RWPE1 (cell line): ENCODE measurements around the gene RAB6B.
"Not testable (repeated sequence)": the region's sequence is repeated elsewhere in the genome, so short reads cannot be mapped to it uniquely, and the experiment has no call there.

Source experiments
- CTCF ChIA-PET: fragments of 350-600 bp; sonication (Branson Sonifier 250); formaldehyde crosslinking; extraction: SDS; loops from one replicate; lab custom pipeline; 2021; lab: Yijun Ruan, JAX
- POLR2A ChIA-PET: fragments of 400-600 bp; formaldehyde crosslinking; extraction: SDS; loops from one replicate; lab custom pipeline; 2020; ENCODE audit warnings: antibody characterized with exemption; ENCODE audit not compliant: low non-redundant PET; lab: Yijun Ruan, JAX
- DNase-seq: peaks from one replicate; pipeline ENCODE4 v3.0.0; 2012; ENCODE audit warnings: low spot score
- H3K27ac ChIP-seq: fragments of 450-650 bp; 2 replicates; pipeline ENCODE4 v1.5.1; 2017
- TF ChIP-seq, protein P1 (sequence below): fragments of 450-650 bp; conservative IDR thresholded peaks from 2 replicates; pipeline ENCODE4 v1.5.1; 2017; ENCODE audit warnings: low read depth, mild to moderate bottlenecking

The RAB6B gene

DNA sequence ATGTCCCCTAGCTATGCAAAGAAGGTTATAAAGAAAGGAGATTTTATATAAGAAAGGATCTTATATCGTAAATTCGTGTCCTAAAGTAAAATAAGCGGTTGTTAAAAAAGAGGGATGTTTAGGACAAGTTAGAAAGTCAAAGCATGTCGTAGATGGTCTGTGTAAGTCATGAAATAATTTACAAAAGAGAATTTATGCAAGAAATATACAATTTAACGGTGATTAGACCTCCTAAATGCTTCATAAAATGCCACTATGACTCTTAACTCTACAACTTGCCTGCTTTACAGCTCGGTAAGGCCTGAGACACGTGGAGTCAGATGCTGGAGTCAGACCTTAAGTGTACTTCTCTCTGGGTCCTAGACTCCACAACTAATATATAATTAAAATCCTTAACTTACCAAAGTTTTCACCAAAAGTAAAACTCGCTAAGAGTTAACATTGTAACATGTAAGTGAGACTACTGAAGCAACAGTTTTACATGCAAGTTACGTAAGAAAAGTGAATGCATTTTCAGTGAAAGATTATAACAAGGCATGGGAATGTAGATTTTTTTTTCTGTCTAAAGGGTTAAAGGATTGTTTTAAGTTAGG is 103.4 kb downstream of the RAB6B start:
- no peak for DNase-seq
- ChIA-PET CTCF (no interaction called here), POLR2A (no interaction called here)
- TF ChIP-seq, protein P1, sequence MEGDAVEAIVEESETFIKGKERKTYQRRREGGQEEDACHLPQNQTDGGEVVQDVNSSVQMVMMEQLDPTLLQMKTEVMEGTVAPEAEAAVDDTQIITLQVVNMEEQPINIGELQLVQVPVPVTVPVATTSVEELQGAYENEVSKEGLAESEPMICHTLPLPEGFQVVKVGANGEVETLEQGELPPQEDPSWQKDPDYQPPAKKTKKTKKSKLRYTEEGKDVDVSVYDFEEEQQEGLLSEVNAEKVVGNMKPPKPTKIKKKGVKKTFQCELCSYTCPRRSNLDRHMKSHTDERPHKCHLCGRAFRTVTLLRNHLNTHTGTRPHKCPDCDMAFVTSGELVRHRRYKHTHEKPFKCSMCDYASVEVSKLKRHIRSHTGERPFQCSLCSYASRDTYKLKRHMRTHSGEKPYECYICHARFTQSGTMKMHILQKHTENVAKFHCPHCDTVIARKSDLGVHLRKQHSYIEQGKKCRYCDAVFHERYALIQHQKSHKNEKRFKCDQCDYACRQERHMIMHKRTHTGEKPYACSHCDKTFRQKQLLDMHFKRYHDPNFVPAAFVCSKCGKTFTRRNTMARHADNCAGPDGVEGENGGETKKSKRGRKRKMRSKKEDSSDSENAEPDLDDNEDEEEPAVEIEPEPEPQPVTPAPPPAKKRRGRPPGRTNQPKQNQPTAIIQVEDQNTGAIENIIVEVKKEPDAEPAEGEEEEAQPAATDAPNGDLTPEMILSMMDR, result no peak
- H3K27ac ChIP-seq, result no peak overlapping the region

DNA sequence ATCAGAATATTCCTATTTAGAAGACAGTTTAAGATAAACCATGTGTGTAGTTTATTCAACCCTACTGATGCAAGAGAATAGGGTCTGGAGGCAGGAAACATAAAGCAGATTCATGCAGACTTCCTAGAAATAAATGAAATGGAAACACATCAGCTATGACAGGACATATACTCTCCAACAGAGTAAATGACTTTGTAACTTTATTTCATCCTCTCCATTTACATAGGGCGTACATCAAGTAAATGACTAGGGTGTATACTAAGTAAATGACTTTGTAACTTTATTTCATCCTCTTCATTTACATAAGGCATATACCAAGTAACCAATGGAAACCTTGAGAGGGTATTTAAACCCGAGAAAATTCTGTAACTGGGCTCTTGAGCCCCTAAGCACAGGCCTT is 107.7 kb downstream of the RAB6B start:
- ChIA-PET CTCF (no interaction called here), POLR2A (no interaction called here)
- no peak for DNase-seq
- no peak overlapping the region for H3K27ac ChIP-seq
- TF ChIP-seq, protein P1, result no peak

DNA sequence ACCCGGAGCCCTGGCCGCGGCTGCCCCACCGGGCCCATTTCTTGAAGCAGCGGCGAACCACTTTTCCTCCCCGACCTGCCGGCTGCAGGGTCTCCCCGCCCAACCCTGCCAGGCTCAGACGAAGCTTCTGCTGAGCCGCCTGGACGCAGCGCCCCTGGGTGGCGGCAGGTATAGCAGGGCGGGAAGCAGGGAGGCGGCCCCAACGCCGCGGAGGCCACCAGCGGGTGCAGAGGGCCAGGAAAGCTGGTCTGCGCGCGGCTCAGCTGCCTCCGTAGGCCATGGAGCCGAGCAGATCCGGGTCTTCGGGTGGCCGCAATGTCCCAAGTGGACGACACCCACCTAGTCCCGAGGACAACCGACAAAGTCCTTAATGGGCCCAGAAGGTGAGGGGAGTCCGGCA is 111.9 kb downstream of the RAB6B start:
- TF ChIP-seq, protein P1, result no peak
- ChIA-PET POLR2A (no interaction called here), CTCF (no interaction called here)
- DNase-seq, result no peak
- no peak overlapping the region for H3K27ac ChIP-seq

DNA sequence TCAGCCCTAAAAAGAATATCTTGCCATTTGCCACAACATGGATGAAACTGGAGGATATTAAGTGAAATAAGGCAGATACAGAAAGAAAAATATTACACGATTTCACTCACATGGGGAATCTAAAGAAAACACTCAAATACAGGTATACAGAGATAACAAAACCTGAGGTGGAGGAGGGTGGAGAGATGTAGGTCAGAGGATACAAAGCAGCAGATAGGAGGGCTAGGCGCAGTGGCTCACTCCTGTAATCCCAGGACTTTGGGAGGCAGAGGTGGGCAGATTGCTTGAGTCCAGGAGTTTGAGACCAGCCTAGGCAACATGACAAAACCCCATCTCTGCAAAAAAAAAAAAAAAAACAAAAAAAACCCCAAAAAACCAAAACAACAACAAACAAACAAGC is 113.2 kb downstream of the RAB6B start:
- ChIA-PET POLR2A (no interaction called here), CTCF (interaction anchor here (0.6 kb wide), 1 partner anchor 36 kb away, joined by 3 read pairs; no protein-coding TSS in a partner anchor)
- TF ChIP-seq, protein P1, result no peak
- no peak overlapping the region for H3K27ac ChIP-seq
- DNase-seq, result no peak

DNA sequence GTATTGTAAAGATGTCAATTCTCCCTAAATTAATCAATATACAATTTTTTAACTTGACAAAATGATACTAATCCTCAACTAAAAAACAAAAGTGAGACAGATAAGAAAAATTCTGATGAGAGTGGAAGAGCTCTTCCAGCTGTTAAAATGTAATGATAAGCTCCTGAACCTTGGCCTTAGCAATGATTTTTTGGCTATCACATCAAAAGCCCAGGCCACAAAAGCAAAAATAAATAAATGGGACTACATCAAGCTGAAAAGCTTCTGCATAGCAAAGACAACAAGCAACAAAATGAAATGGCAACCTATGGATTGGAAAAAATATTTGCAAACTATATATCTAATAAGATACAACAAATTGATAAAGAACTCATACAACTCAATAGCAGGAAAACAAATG is 114.1 kb downstream of the RAB6B start:
- CTCF ChIA-PET, result no interaction called here
- POLR2A ChIA-PET, result no interaction called here
- TF ChIP-seq, protein P1, result no peak
- no peak overlapping the region for H3K27ac ChIP-seq
- no peak for DNase-seq

DNA sequence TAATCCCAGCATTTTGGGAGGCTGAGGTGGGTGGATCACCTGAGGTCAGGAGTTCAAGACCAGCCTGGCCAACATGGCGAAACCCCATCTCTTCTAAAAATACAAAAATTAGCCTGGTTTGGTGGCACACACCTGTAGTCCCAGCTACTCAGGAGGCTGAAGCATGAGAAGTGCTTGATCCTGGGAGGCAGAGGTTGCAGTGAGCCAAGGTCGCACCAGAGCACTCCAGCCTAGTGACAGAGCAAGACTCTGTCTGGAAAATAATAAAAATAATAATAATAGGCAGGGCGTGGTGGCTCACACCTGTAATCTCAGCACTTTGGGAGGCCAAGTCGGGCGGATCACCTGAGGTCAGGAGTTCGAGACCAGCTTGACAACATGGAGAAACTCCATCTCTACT is 114.9 kb downstream of the RAB6B start:
- POLR2A ChIA-PET, DNase-seq, CTCF ChIA-PET, H3K27ac ChIP-seq: not testable (repeated sequence)

DNA sequence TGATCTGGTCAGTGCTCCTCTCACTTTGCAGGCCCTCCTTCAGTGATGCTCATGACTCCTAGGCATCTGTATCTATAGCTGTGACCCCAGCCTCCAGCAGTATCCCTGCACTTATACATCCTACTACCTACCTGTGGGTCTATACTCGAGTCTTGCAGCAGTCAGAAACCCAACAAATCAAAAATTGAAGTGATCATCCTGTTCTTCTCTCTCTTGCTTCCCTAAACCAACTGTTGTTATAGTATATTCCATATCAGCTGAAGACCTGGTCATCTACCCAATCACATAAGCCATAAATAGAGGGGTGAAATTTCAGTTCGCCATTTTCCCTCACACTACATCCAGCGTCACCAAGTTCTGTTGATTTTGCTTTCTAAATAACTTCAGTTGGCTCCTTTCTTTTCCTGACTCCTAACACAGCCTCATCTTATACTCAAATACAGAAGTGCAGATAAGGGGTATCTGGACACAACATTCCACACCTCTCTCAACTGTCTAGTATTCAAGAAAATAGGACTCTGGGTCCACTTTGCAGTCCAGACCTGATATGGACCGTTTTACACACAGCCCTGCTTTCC is 116.0 kb downstream of the RAB6B start:
- DNase-seq, result no peak
- CTCF ChIA-PET, result no interaction called here
- no peak overlapping the region for H3K27ac ChIP-seq
- POLR2A ChIA-PET, result no interaction called here
- TF ChIP-seq, protein P1, result no peak
